HG03066 (cell line): ENCODE results near the gene ZNF777.
A peak's percentile ranks its signal among the peaks of the same experiment; 100 is the strongest.
"Not testable (repeated sequence)": the region's sequence is repeated elsewhere in the genome, so short reads cannot be mapped to it uniquely, and the experiment has no call there.

ENCODE experiments used
- ATAC-seq: cut with Tn5 transposase; IDR thresholded peaks from one replicate; pipeline ENCODE4 v1.9.1; 2021; ENCODE audit warnings: low read depth; ENCODE audit not compliant: unreplicated experiment

ZNF777 gene

GRCh38 chr7:149460493-149461277, at the start of gene ZNF777:
Gene ZNF777, minus strand, starts transcription at chr7:149461062. Its CDS starts 5,040 bp downstream, at chr7:149456022.
- ATAC-seq: peak; percentile 93

GRCh38 chr7:149510248-149510647, 49.4 kb upstream of the ZNF777 start:
- no peak for ATAC-seq

DNA sequence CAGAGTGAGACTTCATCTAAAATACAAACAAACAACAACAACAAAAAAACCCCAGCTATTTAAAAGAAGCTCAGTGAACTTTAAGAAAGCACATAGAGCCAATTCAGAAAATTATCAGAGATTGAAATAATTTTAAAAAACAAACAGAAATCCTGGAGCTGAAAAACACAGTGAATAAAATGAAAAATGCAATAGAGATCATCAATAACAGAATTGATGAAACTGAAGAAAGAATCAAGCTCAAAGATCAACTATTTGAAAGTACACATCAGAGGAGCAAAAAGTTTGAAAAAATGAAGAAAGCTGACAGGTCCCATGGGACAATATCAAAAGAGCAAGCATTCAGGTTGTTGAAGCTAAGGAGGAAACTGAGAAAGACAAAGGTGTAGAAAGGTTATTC, 48.9 kb upstream of the ZNF777 start:
- ATAC-seq: no peak

DNA sequence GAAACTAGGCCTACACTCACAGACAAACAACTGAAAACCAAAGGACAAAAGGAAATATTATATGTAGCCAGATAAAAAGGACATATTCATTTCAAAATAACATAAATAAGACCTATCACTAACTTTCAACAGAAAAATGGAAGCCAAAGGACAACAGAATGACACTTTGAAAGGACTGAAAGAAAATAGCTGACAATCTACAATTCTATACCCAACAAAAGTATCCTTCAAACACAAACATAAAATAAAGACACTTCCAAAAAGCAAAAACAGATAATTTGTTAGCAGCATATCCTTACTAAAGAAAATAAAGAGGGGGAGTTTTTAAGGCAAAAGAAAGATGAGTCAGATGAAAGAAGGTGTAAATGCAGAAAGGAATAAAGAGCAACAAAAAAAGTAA, 44.7 kb upstream of the ZNF777 start:
- ATAC-seq: no peak

- ATAC-seq: no peak
Observed at GRCh38 chr7:149501651-149502050, 40.8 kb upstream of the ZNF777 start.

DNA sequence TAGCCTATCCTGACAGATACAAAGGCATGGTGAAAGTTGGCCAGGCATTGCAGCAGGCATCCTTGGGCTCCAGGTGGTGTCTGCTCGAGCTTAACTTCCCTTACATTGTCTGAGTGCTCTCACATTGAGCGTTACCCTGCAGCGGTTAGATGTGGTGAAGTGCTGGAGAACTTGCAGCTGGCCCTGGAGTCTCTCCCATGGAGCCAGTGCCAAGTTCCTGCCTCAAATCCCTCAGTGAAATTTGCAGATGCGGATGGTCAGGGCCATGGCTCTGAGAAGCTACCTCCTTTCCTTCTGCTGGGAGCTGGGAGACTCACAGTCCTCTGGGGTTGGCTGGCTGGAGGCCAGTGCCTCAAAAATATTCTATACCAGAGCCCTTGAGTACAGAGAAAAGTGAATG, 40.0 kb upstream of the ZNF777 start:
- no peak for ATAC-seq

- no peak for ATAC-seq
Observed at GRCh38 chr7:149500201-149500600, 39.3 kb upstream of the ZNF777 start.

- ATAC-seq: no peak
Observed at GRCh38 chr7:149498811-149499210, 37.9 kb upstream of the ZNF777 start.

DNA sequence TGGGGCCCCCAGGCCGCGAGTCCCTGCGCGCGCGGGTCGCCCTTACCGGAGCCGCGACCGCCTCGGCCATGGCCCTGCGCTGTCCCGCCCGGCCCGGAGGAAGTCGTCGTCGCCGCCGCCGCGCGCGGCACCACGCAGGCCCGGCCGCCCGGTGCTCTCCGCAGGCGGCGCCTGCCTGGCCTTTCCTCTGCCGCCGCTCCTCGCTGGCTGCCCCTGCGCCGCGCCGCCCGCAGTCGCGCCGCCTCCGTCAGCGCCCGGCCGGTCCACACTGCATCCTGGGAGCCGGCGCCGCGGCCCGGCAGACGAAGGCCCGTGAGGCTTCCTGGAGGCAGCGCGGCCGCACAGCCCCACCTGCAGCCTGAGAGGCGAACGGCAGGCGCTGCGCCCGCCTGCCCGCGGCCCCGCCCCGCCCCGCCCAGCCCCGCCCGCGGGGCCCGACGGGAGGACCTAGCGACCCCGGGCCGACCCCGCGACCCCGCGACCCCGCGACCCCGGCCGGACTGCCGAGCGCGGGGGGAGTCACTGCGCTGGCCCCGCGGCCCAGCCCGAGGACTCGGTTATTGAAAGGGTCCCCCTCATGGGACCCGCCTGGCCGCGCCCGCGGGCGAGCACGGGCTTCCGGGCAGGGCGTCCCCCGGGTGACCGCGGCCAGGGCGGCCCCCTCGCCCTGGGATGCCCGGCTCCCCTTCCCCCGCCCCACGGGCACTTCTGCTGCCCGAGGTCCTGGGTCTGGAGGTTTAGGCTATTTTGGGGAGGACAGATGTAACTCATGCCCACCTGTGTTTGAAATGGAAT, 36.8 kb upstream of the ZNF777 start, which contains the start of gene ZNF746:
Gene ZNF746 (minus strand): TSS at position 343 of the 795 bp plus-strand sequence. CDS start 273 bp downstream, at position 70.
- peak; percentile 89 for ATAC-seq

DNA sequence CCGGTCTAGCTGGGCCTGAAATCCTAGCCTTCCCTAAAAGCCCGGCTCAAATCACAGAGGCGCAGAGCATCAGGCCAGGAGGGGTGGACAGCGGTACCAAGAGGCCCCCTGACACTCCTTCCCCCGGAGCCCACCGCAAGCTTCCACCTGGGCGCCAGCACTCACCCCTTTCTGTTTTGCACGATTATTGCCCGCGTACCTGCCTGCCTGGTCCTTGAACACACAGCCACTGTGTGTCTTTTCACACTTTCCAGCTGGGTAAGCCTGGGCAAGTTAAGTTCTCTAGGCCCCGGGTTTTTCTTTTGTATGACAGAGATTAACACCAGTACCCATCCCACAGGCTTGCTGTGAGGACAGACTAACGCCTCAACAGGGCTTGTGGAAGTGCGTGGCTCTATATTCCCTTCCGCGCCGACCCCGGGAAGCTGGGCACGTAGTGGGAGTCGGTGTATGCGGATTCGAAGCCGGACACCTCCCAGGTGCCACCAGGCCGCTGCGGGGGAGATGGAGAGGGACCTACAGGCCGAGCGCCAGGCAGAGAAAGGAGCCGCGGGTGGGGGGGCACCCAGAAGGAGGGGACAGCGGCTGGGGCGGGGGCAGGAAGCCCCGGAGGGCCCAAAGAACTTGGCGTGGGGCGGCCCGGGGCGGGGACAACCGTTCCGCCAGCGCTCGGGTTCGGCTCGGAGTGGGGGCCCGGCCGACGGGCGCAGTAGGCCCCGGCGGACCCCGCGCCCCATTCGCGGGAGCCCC, 36.0 kb upstream of the ZNF777 start:
- ATAC-seq: peak; percentile 29

- no peak for ATAC-seq
Observed at GRCh38 chr7:149495785-149496641, 35.2 kb upstream of the ZNF777 start.

DNA sequence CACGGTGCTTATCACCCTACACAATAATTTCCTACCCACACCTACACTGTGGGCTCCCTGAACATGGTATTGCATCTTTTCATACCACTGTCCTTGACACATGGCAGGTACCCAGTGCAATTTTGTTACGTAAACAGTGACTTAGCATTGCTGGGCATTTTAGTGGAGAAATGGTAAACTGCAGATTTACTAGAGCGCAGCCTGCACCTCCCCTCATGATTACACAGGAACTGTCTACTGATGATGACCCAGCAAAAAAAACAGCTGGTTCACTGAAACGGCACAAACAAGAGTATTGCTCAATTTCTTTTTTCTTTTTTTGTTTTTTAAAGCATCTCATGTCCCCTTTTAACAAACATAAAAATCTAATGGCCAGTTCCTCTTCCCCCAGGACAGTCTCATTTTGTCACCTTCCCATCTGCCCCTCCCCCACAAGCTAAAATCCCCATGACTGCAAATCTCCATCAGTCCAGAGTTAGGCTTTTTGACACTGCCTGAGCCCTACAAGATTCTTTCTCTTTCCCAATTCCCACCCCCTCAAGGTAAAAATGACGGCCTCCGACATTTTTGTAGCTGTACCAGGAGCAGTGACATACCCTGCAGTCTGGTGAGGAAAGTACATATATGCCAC, 34.0 kb upstream of the ZNF777 start:
- no peak for ATAC-seq

DNA sequence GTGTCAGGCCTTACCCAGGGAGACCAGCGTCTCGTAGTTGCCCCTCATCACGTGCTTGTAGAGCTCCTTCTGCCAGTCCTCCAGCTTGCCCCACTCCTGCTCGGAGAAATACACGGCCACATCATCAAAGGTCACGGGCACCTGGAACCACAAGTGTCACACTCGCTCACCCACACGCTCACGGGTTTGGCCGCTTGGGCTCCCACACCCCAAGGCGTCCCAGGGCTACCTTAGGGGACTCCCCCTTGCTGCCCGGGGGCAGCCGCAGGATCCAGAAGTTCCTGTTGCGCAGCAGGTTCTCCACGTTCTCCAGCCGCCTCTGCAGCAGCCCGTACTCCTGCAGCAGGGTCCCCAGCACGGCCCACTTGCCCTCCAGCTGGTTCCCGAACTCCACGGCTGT, 33.1 kb upstream of the ZNF777 start:
- not testable (repeated sequence) for ATAC-seq

- no peak for ATAC-seq
Observed at GRCh38 chr7:149493366-149493765, 32.5 kb upstream of the ZNF777 start.

- no peak for ATAC-seq
Observed at GRCh38 chr7:149490083-149490760, 29.4 kb upstream of the ZNF777 start.

GRCh38 chr7:149489391-149490024, 28.6 kb upstream of the ZNF777 start:
- no peak for ATAC-seq

GRCh38 chr7:149479568-149479967, 18.7 kb upstream of the ZNF777 start:
- no peak for ATAC-seq

GRCh38 chr7:149478754-149479153, 17.9 kb upstream of the ZNF777 start:
- ATAC-seq: no peak
